ENCODE measurements around the gene CLCNKA. TPM values are rescaled to one million over a fixed set of nuclear protein-coding genes. Genes with fewer than 3 reads are reported as not detected.
"Not testable (repeated sequence)": the region's sequence is repeated elsewhere in the genome, so short reads cannot be mapped to it uniquely, and the experiment has no call there.

CLCNKA gene
- polyA plus RNA-seq, 1 donor: 0.18 TPM

DNA sequence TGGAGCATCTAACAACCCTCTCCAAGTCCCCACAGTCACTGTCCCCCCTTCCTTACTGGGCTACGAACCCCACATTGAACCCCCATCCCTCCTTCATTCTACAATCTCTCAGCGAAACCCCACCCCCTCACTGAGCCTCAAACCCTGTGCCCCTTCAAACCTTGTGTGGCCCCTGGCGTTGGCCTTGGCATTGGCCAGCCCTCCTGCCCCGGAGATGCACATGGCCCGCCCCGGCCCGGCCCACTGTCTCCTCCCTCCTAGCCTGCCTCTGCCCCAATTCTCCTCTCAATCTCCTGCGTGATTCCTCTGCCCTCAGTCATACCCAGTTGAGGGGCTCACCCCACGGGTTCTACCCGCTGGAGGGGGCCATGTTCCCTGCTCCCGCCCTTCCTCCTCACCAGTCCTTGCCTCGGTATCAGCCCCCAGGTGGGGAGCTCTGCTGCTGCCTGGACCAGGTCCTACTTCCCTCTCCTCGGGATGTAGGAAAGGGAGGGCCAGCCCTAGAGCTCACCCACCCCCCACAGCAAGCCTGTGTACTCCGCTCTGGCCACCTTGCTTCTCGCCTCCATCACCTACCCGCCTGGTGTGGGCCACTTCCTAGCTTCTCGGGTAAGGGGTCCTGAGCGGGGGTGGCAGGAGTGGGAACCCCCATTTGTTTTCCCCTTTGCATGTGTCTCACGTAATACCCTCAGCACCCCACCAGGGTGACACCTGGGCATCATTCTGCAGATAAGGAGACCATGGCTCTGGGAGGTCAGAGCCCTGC is 6.6 kb downstream of the CLCNKA start:
- no peak for DNase-seq
- WGBS (ENCODE audit: insufficient coverage, low lambda C conversion rate): no CpG with 5 or more reads among the region's 19 CpGs

DNA sequence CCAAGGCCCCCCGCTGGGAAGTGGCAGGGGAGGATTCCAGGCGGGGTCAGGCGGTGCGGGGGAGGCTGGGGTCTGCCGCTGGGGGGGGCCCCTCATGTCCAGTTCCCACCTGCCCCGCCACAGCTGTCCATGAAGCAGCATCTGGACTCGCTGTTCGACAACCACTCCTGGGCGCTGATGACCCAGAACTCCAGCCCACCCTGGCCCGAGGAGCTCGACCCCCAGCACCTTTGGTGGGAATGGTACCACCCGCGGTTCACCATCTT is 7.1 kb downstream of the CLCNKA start:
- H3K9me3 ChIP-seq (ENCODE audit: control insufficient read depth, low read depth, low read length); H3K27ac ChIP-seq (ENCODE audit: low read length); H3K27me3 ChIP-seq (ENCODE audit: control insufficient read depth, insufficient read depth, low read length); H3K4me1 ChIP-seq (ENCODE audit: control insufficient read depth, insufficient read depth, low read length); H3K36me3 ChIP-seq (ENCODE audit: control insufficient read depth, insufficient read depth, low read length); H3K4me3 ChIP-seq (ENCODE audit: low read length); DNase-seq: not testable (repeated sequence)
- WGBS (ENCODE audit: insufficient coverage, low lambda C conversion rate): no CpG with 5 or more reads among the region's 13 CpGs

More for the DNA sequence above, 6.6 kb downstream of the CLCNKA start:
- Histone ChIP-seq H3K27me3 (ENCODE audit: control insufficient read depth, insufficient read depth, low read length) (peaks cover 5% of the 10 kb centered on the region), H3K9me3 (ENCODE audit: control insufficient read depth, low read depth, low read length) (no peaks in the 10 kb centered on the region), H3K36me3 (ENCODE audit: control insufficient read depth, insufficient read depth, low read length) (no peaks in the 10 kb centered on the region), H3K4me3 (ENCODE audit: low read length) (no peak overlapping the region), H3K4me1 (ENCODE audit: control insufficient read depth, insufficient read depth, low read length) (peaks cover 7% of the 10 kb centered on the region), H3K27ac (ENCODE audit: low read length) (no peak overlapping the region)

DNA sequence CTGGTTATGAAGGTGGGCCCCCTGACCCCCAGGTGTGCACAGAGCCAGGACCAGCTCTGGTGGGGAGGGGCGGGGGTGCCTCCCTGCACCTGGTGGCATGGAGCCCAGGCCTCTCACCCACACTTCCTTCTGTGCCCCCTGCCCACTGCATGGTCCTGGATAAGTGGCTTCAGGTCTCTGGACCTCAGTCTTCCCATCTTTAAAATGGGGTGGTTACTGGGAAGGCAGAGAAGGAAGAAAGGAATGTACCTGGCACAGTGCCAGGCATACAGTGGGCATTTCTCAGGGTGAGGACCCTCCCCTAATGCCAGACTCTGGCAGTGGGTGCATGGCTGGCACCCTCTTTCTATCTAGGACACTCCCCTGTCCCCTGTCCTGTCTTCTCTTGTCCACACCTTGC is 7.5 kb downstream of the CLCNKA start:
- H3K27me3 ChIP-seq (ENCODE audit: control insufficient read depth, insufficient read depth, low read length): peaks cover 5% of the 10 kb centered on the region
- H3K4me1 ChIP-seq (ENCODE audit: control insufficient read depth, insufficient read depth, low read length): peaks cover 7% of the 10 kb centered on the region
- H3K9me3 ChIP-seq (ENCODE audit: control insufficient read depth, low read depth, low read length): no peaks in the 10 kb centered on the region
- WGBS (ENCODE audit: insufficient coverage, low lambda C conversion rate): no CpG with 5 or more reads among the region's 1 CpG
- no peak overlapping the region for H3K27ac ChIP-seq (ENCODE audit: low read length)
- H3K4me3 ChIP-seq (ENCODE audit: low read length): no peak overlapping the region
- H3K36me3 ChIP-seq (ENCODE audit: control insufficient read depth, insufficient read depth, low read length): no peaks in the 10 kb centered on the region
- no peak for DNase-seq

DNA sequence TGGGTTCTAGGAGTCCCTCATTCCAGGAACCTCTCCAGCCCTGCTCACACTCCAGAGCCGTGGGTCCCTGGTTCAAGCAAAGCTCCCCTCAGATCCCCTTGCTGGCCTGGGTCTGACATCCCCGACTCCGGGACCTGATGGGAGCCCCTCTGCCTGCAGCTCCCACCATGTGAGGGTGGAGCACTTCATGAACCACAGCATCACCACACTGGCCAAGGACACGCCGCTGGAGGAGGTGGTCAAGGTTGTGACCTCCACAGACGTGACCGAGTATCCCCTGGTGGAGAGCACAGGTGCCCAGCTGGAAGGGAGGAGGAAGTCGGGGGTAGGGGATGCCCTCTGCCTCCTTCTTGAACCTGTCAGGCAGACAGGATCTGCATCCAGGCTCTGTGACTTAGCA is 9.7 kb downstream of the CLCNKA start:
- WGBS (ENCODE audit: insufficient coverage, low lambda C conversion rate): no CpG with 5 or more reads among the region's 8 CpGs

DNA sequence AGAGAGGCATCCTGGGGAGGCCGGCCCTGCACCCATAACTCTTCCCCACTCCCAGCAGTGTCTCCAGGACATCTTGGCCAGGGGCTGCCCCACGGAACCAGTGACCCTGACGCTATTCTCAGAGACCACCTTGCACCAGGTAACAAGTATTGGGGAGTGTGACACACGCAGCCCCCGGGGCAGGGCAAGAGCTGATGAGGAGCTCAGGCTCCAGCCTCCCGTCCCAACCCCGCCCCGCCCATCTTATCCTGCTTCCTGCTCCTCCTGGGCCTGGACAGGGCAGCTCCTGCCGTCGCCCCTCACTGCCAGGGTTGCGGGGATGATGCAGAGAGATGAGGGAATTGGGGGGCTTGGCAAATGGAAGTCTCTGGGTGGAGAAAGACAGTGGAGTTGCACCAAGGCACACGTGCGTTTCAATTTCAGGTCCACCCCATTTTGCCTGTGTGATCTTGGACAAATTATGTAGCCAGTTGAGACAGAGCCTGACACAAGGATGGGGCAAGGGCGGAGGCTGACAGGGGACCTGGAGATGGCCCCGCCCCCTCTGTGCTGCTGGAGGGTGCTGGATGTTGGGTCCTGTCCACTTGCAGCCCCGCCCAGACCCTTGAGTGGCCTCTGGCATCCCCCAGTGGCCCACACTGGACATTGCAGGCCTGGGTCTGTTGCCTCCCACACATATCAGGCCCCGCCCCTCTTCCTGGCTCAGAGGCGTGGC is 10.7 kb downstream of the CLCNKA start:
- peak; percentile 58 to 82 for DNase-seq
- H3K4me1 ChIP-seq (ENCODE audit: control insufficient read depth, insufficient read depth, low read length): no peaks in the 10 kb centered on the region
- H3K36me3 ChIP-seq (ENCODE audit: control insufficient read depth, insufficient read depth, low read length): no peaks in the 10 kb centered on the region
- H3K27ac ChIP-seq (ENCODE audit: low read length): no peak overlapping the region
- no peak overlapping the region for H3K4me3 ChIP-seq (ENCODE audit: low read length)
- no CpG with 5 or more reads among the region's 18 CpGs for WGBS (ENCODE audit: insufficient coverage, low lambda C conversion rate)
- no peaks in the 10 kb centered on the region for H3K9me3 ChIP-seq (ENCODE audit: control insufficient read depth, low read depth, low read length)
- peaks cover 5% of the 10 kb centered on the region for H3K27me3 ChIP-seq (ENCODE audit: control insufficient read depth, insufficient read depth, low read length)

More for the DNA sequence above, 9.7 kb downstream of the CLCNKA start:
- no peak overlapping the region for H3K27ac ChIP-seq (ENCODE audit: low read length)
- no peaks in the 10 kb centered on the region for H3K9me3 ChIP-seq (ENCODE audit: control insufficient read depth, low read depth, low read length)
- H3K4me1 ChIP-seq (ENCODE audit: control insufficient read depth, insufficient read depth, low read length): peaks cover 7% of the 10 kb centered on the region
- H3K4me3 ChIP-seq (ENCODE audit: low read length): no peak overlapping the region
- DNase-seq: no peak
- H3K27me3 ChIP-seq (ENCODE audit: control insufficient read depth, insufficient read depth, low read length): peaks cover 5% of the 10 kb centered on the region
- H3K36me3 ChIP-seq (ENCODE audit: control insufficient read depth, insufficient read depth, low read length): no peaks in the 10 kb centered on the region

DNA sequence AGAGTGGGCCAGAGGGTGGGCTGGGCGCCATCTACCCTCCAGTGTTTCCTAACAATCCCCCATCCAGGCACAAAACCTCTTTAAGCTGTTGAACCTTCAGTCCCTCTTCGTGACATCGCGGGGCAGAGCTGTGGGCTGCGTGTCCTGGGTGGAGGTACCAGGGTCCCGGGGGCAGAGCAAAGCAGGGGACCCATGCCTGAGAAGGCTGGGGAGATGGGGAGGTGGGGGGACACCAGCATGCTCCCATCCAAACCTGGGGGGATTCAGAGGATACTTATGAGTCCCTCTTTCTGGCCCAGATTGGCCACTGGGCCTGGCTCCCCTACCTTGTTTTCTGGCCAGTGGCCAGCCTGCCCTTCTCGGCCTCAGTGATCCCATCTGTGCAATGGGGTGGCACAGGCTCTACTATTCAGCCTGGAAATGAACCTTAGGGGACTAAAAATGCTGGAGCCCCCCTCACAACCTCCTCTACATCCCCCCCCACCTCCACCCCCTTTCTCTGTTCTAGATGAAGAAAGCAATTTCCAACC is 11.3 kb downstream of the CLCNKA start:
- DNase-seq; H3K4me3 ChIP-seq (ENCODE audit: low read length); H3K9me3 ChIP-seq (ENCODE audit: control insufficient read depth, low read depth, low read length); H3K4me1 ChIP-seq (ENCODE audit: control insufficient read depth, insufficient read depth, low read length); H3K36me3 ChIP-seq (ENCODE audit: control insufficient read depth, insufficient read depth, low read length); H3K27me3 ChIP-seq (ENCODE audit: control insufficient read depth, insufficient read depth, low read length); H3K27ac ChIP-seq (ENCODE audit: low read length): not testable (repeated sequence)
- WGBS (ENCODE audit: insufficient coverage, low lambda C conversion rate): no CpG with 5 or more reads among the region's 7 CpGs

DNA sequence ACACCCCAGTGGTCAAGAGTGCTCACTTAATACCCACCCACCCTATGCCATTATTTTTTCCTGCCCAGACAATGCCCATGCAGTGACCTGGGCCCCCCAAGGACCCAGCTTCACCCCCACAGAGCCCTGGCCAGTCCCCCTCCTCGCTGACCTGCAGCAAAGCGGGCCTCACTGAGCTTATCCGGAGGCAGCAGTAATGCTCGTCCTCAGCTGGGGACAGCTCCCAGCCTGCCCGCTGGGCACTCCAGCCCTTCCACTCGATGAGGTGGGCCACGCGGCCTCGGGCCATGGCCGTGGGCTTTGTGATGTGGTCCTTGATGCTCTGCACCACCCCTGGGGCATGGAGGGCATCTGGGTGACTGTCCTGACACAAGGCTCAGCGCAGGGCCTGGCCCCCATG is 14.6 kb downstream of the CLCNKA start:
- not testable (repeated sequence) for DNase-seq; H3K4me1 ChIP-seq (ENCODE audit: control insufficient read depth, insufficient read depth, low read length); H3K27ac ChIP-seq (ENCODE audit: low read length); H3K36me3 ChIP-seq (ENCODE audit: control insufficient read depth, insufficient read depth, low read length); H3K27me3 ChIP-seq (ENCODE audit: control insufficient read depth, insufficient read depth, low read length); H3K4me3 ChIP-seq (ENCODE audit: low read length); H3K9me3 ChIP-seq (ENCODE audit: control insufficient read depth, low read depth, low read length)
- no CpG with 5 or more reads among the region's 11 CpGs for WGBS (ENCODE audit: insufficient coverage, low lambda C conversion rate)

DNA sequence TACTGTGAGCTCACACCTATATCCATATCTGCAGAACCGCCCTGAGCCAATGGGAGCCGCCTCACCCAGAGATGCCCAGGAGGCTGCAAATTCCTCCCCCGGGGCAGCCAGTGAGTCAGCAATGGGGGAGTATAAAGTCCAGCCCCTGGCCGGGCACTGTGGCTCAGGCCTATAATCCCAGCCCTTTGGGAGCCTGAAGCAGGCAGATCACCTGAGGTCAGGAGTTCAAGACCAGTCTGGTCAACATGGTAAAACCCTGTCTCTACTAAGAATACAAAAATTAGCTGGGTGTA is 16.7 kb downstream of the CLCNKA start:
- DNase-seq: peak in 1 of 2 donors; percentile 26
- no peaks in the 10 kb centered on the region for H3K36me3 ChIP-seq (ENCODE audit: control insufficient read depth, insufficient read depth, low read length)
- H3K27ac ChIP-seq (ENCODE audit: low read length): no peak overlapping the region
- H3K27me3 ChIP-seq (ENCODE audit: control insufficient read depth, insufficient read depth, low read length): no peaks in the 10 kb centered on the region
- WGBS (ENCODE audit: insufficient coverage, low lambda C conversion rate): no CpG with 5 or more reads among the region's 4 CpGs
- H3K4me1 ChIP-seq (ENCODE audit: control insufficient read depth, insufficient read depth, low read length): no peaks in the 10 kb centered on the region
- H3K4me3 ChIP-seq (ENCODE audit: low read length): no peak overlapping the region
- H3K9me3 ChIP-seq (ENCODE audit: control insufficient read depth, low read depth, low read length): no peaks in the 10 kb centered on the region

DNA sequence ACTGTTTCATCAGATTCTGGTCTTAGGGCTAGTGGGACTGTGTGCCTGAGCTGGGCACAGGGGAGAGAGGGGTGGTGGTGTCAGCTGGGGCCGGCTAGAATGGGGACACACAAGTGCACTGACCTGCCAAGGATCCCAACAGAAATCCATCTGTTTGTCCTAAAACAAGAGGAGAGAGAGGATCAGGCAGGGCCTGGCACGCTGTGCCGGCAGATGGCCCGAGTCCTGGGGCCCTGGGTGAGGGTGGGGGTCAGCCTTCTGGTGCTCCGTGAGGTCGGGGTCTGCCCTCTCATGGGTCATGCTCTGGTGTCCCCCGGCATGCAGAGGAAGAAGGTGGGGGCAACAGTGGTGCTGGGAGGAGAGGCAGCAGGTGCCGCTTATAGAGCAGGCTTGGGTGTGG is 18.0 kb downstream of the CLCNKA start:
- H3K4me3 ChIP-seq (ENCODE audit: low read length); H3K36me3 ChIP-seq (ENCODE audit: control insufficient read depth, insufficient read depth, low read length); H3K4me1 ChIP-seq (ENCODE audit: control insufficient read depth, insufficient read depth, low read length); DNase-seq; H3K27ac ChIP-seq (ENCODE audit: low read length); H3K9me3 ChIP-seq (ENCODE audit: control insufficient read depth, low read depth, low read length); H3K27me3 ChIP-seq (ENCODE audit: control insufficient read depth, insufficient read depth, low read length): not testable (repeated sequence)
- no CpG with 5 or more reads among the region's 8 CpGs for WGBS (ENCODE audit: insufficient coverage, low lambda C conversion rate)

DNA sequence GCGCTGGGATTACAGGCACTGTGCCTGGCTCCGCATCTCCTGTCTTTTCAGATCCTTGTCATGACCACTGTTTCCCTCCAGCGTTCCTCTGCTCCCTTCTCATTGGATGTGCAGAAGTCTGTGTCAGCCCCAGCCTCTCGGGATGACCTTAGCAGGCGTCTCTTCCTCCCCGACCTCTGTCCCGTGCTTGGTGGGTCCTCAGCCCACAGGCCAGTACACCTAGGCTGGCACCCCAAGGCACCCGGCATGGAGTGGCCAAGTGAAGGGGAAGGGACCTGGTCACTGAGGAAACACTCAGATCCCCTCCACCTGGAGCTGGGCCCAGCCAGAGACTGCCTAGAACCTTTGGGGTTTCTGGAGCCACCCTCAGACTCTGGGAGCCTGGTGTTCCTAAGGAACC is 19.4 kb downstream of the CLCNKA start:
- Histone ChIP-seq H3K27ac (ENCODE audit: low read length) (no peak overlapping the region), H3K4me3 (ENCODE audit: low read length) (no peak overlapping the region), H3K36me3 (ENCODE audit: control insufficient read depth, insufficient read depth, low read length) (no peaks in the 10 kb centered on the region), H3K9me3 (ENCODE audit: control insufficient read depth, low read depth, low read length) (no peaks in the 10 kb centered on the region), H3K4me1 (ENCODE audit: control insufficient read depth, insufficient read depth, low read length) (no peaks in the 10 kb centered on the region), H3K27me3 (ENCODE audit: control insufficient read depth, insufficient read depth, low read length) (no peaks in the 10 kb centered on the region)
- WGBS (ENCODE audit: insufficient coverage, low lambda C conversion rate): no CpG with 5 or more reads among the region's 8 CpGs
- no peak for DNase-seq

DNA sequence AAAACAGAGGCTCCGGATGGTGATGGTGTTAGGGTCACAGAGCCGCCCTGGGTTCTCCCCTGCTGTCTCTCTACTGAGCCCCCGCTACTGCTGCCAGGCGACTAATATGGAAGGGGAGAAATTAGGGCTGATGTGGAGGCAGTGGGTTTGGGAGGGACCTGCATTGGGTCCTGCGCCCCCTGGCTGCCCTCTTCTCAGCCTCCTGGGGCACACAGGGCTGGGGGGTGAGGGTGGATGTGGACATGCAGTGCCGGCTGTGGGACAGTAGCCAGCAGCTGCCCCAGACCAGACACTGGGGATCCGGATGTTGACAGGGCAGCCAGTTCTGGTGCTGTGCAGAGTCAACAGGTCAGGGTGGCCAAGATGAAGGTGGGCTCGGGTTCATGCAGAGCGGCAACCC is 20.3 kb downstream of the CLCNKA start:
- no peak overlapping the region for H3K4me3 ChIP-seq (ENCODE audit: low read length)
- no peaks in the 10 kb centered on the region for H3K9me3 ChIP-seq (ENCODE audit: control insufficient read depth, low read depth, low read length)
- no peak overlapping the region for H3K27ac ChIP-seq (ENCODE audit: low read length)
- WGBS (ENCODE audit: insufficient coverage, low lambda C conversion rate): no CpG with 5 or more reads among the region's 9 CpGs
- no peak for DNase-seq
- no peaks in the 10 kb centered on the region for H3K4me1 ChIP-seq (ENCODE audit: control insufficient read depth, insufficient read depth, low read length)
- H3K36me3 ChIP-seq (ENCODE audit: control insufficient read depth, insufficient read depth, low read length): no peaks in the 10 kb centered on the region
- H3K27me3 ChIP-seq (ENCODE audit: control insufficient read depth, insufficient read depth, low read length): no peaks in the 10 kb centered on the region
